WTC11 (cell line): ENCODE measurements around the gene TSC22D4.

Experiments
- CTCF ChIP-seq: fragments of 200-600 bp; IDR thresholded peaks from 2 replicates; pipeline ENCODE4 v1.8.0; 2022; ENCODE audit warnings: antibody characterized with exemption
- ELF4 ChIP-seq: sonication (generic); formaldehyde crosslinking; IDR thresholded peaks from 2 replicates; pipeline ENCODE4 v1.8.1; 2022; ENCODE audit warnings: low read depth, mild to moderate bottlenecking, moderate library complexity, missing genetic modification reagents
- JUN ChIP-seq: sonication (generic); formaldehyde crosslinking; IDR thresholded peaks from 2 replicates; pipeline ENCODE4 v1.8.0; 2023; ENCODE audit warnings: mild to moderate bottlenecking, missing genetic modification reagents
- MAX ChIP-seq: sonication (generic); formaldehyde crosslinking; IDR thresholded peaks from 2 replicates; pipeline ENCODE4 v1.8.0; 2022; ENCODE audit warnings: mild to moderate bottlenecking, missing genetic modification reagents
- NFYB ChIP-seq: sonication (generic); formaldehyde crosslinking; conservative IDR thresholded peaks from 2 replicates; pipeline ENCODE4 v1.8.0; 2022; ENCODE audit warnings: low read depth, missing genetic modification reagents
- NR2C2 ChIP-seq: sonication (generic); formaldehyde crosslinking; IDR thresholded peaks from 2 replicates; pipeline ENCODE4 v1.8.0; 2022; ENCODE audit warnings: mild to moderate bottlenecking, missing genetic modification reagents
- RELA ChIP-seq: sonication (generic); formaldehyde crosslinking; IDR thresholded peaks from 2 replicates; pipeline ENCODE4 v1.8.1; 2022; ENCODE audit warnings: missing genetic modification reagents, mild to moderate bottlenecking, borderline replicate concordance
- ZNF138 ChIP-seq: sonication (generic); formaldehyde crosslinking; conservative IDR thresholded peaks from 2 replicates; pipeline ENCODE4 v1.8.1; 2022; ENCODE audit warnings: mild to moderate bottlenecking, moderate library complexity, missing genetic modification reagents

- no peak for TF ChIP-seq NFYB
- TF ChIP-seq CTCF = no peak
- TF ChIP-seq NR2C2 (CRISPR knock-in tag) = no peak
- no peak for TF ChIP-seq ZNF138 (CRISPR knock-in tag)
- no peak for TF ChIP-seq JUN
- TF ChIP-seq ELF4 (CRISPR knock-in tag) = no peak
- no peak for TF ChIP-seq RELA (CRISPR knock-in tag)
- no peak for TF ChIP-seq MAX (CRISPR knock-in tag)
These were observed 26.0 kb upstream of the TSC22D4 start for GRCh38 chr7:100504887-100505611.
